ENCODE results near the gene CATSPERE.

The CATSPERE gene

DNA sequence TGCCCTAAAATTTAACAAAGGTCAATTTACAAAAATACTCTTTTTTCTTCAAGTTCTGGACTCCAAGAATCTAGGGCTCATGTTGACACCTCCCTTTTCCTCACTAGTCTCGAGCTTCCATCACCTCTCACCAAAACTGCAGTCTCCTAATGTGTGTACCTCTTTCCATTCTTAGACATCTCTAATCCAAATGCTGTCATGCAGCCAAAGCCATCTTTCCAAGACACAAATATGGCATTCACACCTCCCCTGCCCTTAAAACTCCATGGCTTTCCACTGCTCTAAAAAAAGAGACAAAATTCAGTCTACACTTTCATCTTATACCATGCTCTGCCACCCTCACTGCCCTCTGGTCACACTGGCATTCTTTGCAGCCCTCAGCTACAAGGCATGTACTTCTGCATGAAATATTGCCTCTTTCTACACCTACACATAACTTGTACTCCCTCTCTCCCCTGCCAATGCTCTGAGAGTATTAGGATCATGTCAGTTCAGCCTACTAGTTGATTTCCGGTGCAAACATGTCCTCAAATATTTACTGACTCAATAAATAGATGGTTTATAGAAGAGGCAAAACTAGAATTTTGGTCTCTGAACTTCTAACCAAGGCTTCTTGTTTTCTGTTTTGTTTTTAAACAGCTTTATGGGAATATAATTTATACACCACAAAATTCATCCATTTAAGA lies 36.3 kb upstream of the CATSPERE start:
- no peak for DNase-seq
- Histone ChIP-seq H3K79me2 (ENCODE audit: insufficient read depth, low read length) (no peaks in the 10 kb centered on the region), H4K20me1 (ENCODE audit: insufficient read depth, low read length) (no peaks in the 10 kb centered on the region; the same call in 1 of the 2 replicates), H2AFZ (ENCODE audit: low read depth, low read length) (no peak overlapping the region), H3K4me1 (ENCODE audit: insufficient read depth, low read length) (no peaks in the 10 kb centered on the region), H3K4me3 (ENCODE audit: low read depth in 1 of 2, low read length in 2 of 2) (no peak overlapping the region), H3K36me3 (ENCODE audit: insufficient read depth, low read length) (peaks cover 54% of the 10 kb centered on the region), H3K4me2 (ENCODE audit: insufficient read depth, low read length) (no peak overlapping the region), H3K9ac (ENCODE audit: low read depth, low read length) (no peak overlapping the region), H3K9me3 (ENCODE audit: insufficient read depth, low read length, severe bottlenecking) (no peaks in the 10 kb centered on the region), H3K27ac (ENCODE audit: low read length) (no peak overlapping the region), H3K27me3 (ENCODE audit: insufficient read depth, low read length, poor library complexity) (no peaks in the 10 kb centered on the region)
- ATAC-seq (ENCODE audit: insufficient read depth, low read depth), result no peak
- TF ChIP-seq, protein P1, sequence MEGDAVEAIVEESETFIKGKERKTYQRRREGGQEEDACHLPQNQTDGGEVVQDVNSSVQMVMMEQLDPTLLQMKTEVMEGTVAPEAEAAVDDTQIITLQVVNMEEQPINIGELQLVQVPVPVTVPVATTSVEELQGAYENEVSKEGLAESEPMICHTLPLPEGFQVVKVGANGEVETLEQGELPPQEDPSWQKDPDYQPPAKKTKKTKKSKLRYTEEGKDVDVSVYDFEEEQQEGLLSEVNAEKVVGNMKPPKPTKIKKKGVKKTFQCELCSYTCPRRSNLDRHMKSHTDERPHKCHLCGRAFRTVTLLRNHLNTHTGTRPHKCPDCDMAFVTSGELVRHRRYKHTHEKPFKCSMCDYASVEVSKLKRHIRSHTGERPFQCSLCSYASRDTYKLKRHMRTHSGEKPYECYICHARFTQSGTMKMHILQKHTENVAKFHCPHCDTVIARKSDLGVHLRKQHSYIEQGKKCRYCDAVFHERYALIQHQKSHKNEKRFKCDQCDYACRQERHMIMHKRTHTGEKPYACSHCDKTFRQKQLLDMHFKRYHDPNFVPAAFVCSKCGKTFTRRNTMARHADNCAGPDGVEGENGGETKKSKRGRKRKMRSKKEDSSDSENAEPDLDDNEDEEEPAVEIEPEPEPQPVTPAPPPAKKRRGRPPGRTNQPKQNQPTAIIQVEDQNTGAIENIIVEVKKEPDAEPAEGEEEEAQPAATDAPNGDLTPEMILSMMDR (IDR thresholded peaks at IDR 0.05; ENCODE audit: borderline replicate concordance, extremely low read depth, low read length, poor library complexity, severe bottlenecking), result no peak
- no peak for TF ChIP-seq EZH2 (IDR thresholded peaks at IDR 0.05; ENCODE audit: borderline replicate concordance, low read depth, low read length, severe bottlenecking)

DNA sequence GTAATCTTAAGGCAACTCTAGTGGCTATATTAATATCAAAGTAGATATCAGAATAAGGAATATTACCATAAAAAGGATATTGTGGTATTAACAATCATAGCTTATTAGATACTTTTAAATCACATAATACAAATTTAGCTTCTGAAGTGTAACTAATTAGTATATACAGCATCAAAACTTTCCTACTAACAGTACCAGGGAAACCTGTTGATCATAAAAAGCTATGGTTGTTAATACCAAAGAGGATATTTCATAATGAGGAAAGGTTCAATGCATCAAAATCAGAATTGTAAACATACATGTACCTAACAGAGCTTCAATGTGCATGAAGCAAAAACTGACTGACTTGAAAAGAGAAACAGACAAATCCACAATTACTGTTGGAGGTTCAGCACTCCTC lies 33.4 kb upstream of the CATSPERE start:
- DNase-seq (no peak), ATAC-seq (ENCODE audit: insufficient read depth, low read depth) (no peak)
- H4K20me1 ChIP-seq (ENCODE audit: insufficient read depth, low read length), result no peaks in the 10 kb centered on the region; the same call in 1 of the 2 replicates
- H3K27ac ChIP-seq (ENCODE audit: low read length), result no peak overlapping the region
- no peaks in the 10 kb centered on the region for H3K27me3 ChIP-seq (ENCODE audit: insufficient read depth, low read length, poor library complexity)
- no peaks in the 10 kb centered on the region for H3K79me2 ChIP-seq (ENCODE audit: insufficient read depth, low read length)
- H3K36me3 ChIP-seq (ENCODE audit: insufficient read depth, low read length), result peaks cover 46% of the 10 kb centered on the region
- H3K4me3 ChIP-seq (ENCODE audit: low read depth in 1 of 2, low read length in 2 of 2), result no peak overlapping the region
- no peak overlapping the region for H3K4me2 ChIP-seq (ENCODE audit: insufficient read depth, low read length)
- no peaks in the 10 kb centered on the region for H3K9me3 ChIP-seq (ENCODE audit: insufficient read depth, low read length, severe bottlenecking)
- no peaks in the 10 kb centered on the region for H3K4me1 ChIP-seq (ENCODE audit: insufficient read depth, low read length)
- TF ChIP-seq, protein P1 (IDR thresholded peaks at IDR 0.05; ENCODE audit: borderline replicate concordance, extremely low read depth, low read length, poor library complexity, severe bottlenecking), result no peak
- TF ChIP-seq EZH2 (IDR thresholded peaks at IDR 0.05; ENCODE audit: borderline replicate concordance, low read depth, low read length, severe bottlenecking), result no peak
- H3K9ac ChIP-seq (ENCODE audit: low read depth, low read length), result no peak overlapping the region
- H2AFZ ChIP-seq (ENCODE audit: low read depth, low read length), result no peak overlapping the region

DNA sequence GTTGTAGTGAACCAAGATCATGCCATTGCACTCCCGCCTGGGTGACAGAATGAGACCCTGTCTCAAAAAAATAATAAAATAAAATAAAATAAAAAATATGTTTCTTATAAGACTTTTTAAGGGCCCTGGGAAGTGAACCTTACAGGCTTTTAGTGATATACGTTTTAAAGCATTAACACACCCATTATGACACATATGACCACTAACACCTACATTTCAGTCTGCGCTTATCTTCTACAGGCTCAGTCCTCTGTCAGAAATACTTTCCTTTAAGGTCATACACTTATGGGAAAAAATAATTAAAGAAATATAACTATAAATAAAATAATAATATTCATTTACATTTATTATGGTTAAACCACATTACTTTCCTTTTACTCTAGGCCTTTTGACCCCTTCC lies 31.3 kb upstream of the CATSPERE start:
- no peaks in the 10 kb centered on the region; the same call in 1 of the 2 replicates for H4K20me1 ChIP-seq (ENCODE audit: insufficient read depth, low read length)
- H3K79me2 ChIP-seq (ENCODE audit: insufficient read depth, low read length), result no peaks in the 10 kb centered on the region
- no peaks in the 10 kb centered on the region for H3K27me3 ChIP-seq (ENCODE audit: insufficient read depth, low read length, poor library complexity)
- peaks cover 41% of the 10 kb centered on the region for H3K36me3 ChIP-seq (ENCODE audit: insufficient read depth, low read length)
- no peak for TF ChIP-seq EZH2 (IDR thresholded peaks at IDR 0.05; ENCODE audit: borderline replicate concordance, low read depth, low read length, severe bottlenecking)
- DNase-seq (no peak), ATAC-seq (ENCODE audit: insufficient read depth, low read depth) (no peak)
- no peak overlapping the region for H3K27ac ChIP-seq (ENCODE audit: low read length)
- no peak overlapping the region for H3K9ac ChIP-seq (ENCODE audit: low read depth, low read length)
- no peak overlapping the region for H2AFZ ChIP-seq (ENCODE audit: low read depth, low read length)
- H3K9me3 ChIP-seq (ENCODE audit: insufficient read depth, low read length, severe bottlenecking), result no peaks in the 10 kb centered on the region
- no peak overlapping the region for H3K4me2 ChIP-seq (ENCODE audit: insufficient read depth, low read length)
- H3K4me1 ChIP-seq (ENCODE audit: insufficient read depth, low read length), result no peaks in the 10 kb centered on the region
- no peak overlapping the region for H3K4me3 ChIP-seq (ENCODE audit: low read depth in 1 of 2, low read length in 2 of 2)

DNA sequence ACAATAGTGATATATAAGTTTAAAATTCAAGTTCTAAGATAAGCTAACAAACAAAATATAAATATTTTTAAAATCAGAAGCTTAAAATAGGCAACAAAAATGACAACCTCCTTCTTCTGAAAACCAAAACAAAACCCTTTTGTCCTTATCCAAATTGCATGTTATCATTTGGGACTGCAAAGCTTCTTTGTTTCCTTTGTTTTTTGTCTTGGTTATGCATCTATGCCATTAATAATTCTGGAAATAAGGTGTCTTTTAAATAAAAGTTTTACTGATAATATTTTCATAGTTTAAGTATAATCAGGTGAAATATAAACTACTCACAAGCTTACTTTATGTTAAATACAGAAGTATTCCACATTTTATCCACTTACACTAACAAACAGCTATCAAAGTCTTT lies 29.9 kb upstream of the CATSPERE start:
- H2AFZ ChIP-seq (ENCODE audit: low read depth, low read length), result no peak overlapping the region
- no peak for DNase-seq
- no peaks in the 10 kb centered on the region for H4K20me1 ChIP-seq (ENCODE audit: insufficient read depth, low read length)
- no peak overlapping the region for H3K4me3 ChIP-seq (ENCODE audit: low read depth in 1 of 2, low read length in 2 of 2)
- no peak for ATAC-seq (ENCODE audit: insufficient read depth, low read depth)
- 0 out of 2 replicates have a peak, but pooled peaks cover 2% of the 10 kb centered on the region for H3K79me2 ChIP-seq (ENCODE audit: insufficient read depth, low read length)
- H3K9me3 ChIP-seq (ENCODE audit: insufficient read depth, low read length, severe bottlenecking), result no peaks in the 10 kb centered on the region
- no peaks in the 10 kb centered on the region for H3K27me3 ChIP-seq (ENCODE audit: insufficient read depth, low read length, poor library complexity)
- no peak for TF ChIP-seq EZH2 (IDR thresholded peaks at IDR 0.05; ENCODE audit: borderline replicate concordance, low read depth, low read length, severe bottlenecking)
- TF ChIP-seq, protein P1 (IDR thresholded peaks at IDR 0.05; ENCODE audit: borderline replicate concordance, extremely low read depth, low read length, poor library complexity, severe bottlenecking), result no peak
- H3K4me1 ChIP-seq (ENCODE audit: insufficient read depth, low read length), result no peaks in the 10 kb centered on the region
- H3K27ac ChIP-seq (ENCODE audit: low read length), result no peak overlapping the region
- peaks cover 47% of the 10 kb centered on the region for H3K36me3 ChIP-seq (ENCODE audit: insufficient read depth, low read length)
- H3K9ac ChIP-seq (ENCODE audit: low read depth, low read length), result no peak overlapping the region
- H3K4me2 ChIP-seq (ENCODE audit: insufficient read depth, low read length), result no peak overlapping the region

All from DND-41 (cell line).